Transverse colon (tissue), 4 donors: ENCODE measurements around the gene CUTC.

Source experiments
- EP300 ChIP-seq: sonication (generic); formaldehyde crosslinking; IDR thresholded peaks from one replicate; pipeline ENCODE4 v1.6.1; 2017; ENCODE audit warnings: antibody characterized with exemption, low read depth
- POLR2A ChIP-seq: fragments of 450-650 bp; IDR thresholded peaks from one replicate; pipeline ENCODE4 v1.6.1; 2016; ENCODE audit warnings: antibody characterized with exemption, mild to moderate bottlenecking, moderate library complexity
- POLR2AphosphoS5 ChIP-seq, 3 donors: sonication (generic); formaldehyde crosslinking; IDR thresholded peaks; one replicate each; pipeline ENCODE4 v1.6.1; 2016; ENCODE audit warnings: antibody characterized with exemption in 3 of 3
- TF ChIP-seq, protein P1 (sequence below), 5 experiments: fragments of 200-600 bp in 3 of 5; fragments of 450-650 bp in 2 of 5; sonication (generic) in 3 of 5; IDR thresholded peaks; 1 replicate in 2 of 5; 2 replicates in 3 of 5; pipeline ENCODE4 v1.5.1; 2016 to 2017; ENCODE audit warnings: antibody characterized with exemption in 5 of 5, inconsistent platforms in 3 of 5, mild to moderate bottlenecking in 2 of 5, moderate library complexity in 1 of 5

DNA sequence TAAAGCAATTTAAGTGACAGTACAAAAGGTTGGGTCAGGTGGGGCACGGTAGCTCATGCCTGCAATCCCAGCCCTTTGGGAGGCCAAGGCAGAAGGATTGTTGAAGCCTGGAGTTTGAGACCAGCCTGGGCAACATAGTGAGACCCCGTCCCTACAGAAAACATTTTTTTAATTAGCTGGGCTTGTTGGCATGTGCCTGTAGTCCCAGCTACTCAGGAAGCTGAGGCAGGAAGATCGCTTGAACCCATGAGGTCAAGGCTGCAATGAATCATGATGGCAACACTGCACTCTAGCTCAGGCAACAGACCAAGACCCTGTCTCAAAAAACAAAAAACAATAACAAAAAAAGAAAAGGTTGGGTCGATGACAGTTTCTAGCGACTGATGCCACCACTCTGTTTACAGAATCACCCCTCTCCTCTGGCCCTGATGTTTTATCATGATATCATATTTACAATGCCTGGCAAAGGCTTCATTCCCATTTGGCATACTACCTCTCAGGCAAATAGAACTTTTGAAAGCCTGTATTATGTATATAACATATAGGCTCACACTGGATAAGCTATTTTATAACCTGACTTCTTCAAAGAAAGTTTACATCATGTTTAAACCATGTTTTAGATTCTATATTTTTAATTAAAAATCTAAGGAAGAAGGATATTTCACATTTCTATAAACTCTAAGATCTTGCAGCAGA is 49.8 kb downstream of the CUTC start:
- TF ChIP-seq, protein P1, sequence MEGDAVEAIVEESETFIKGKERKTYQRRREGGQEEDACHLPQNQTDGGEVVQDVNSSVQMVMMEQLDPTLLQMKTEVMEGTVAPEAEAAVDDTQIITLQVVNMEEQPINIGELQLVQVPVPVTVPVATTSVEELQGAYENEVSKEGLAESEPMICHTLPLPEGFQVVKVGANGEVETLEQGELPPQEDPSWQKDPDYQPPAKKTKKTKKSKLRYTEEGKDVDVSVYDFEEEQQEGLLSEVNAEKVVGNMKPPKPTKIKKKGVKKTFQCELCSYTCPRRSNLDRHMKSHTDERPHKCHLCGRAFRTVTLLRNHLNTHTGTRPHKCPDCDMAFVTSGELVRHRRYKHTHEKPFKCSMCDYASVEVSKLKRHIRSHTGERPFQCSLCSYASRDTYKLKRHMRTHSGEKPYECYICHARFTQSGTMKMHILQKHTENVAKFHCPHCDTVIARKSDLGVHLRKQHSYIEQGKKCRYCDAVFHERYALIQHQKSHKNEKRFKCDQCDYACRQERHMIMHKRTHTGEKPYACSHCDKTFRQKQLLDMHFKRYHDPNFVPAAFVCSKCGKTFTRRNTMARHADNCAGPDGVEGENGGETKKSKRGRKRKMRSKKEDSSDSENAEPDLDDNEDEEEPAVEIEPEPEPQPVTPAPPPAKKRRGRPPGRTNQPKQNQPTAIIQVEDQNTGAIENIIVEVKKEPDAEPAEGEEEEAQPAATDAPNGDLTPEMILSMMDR (IDR thresholded peaks at IDR 0.05): no peak
- no peak for TF ChIP-seq EP300
- no peak for TF ChIP-seq POLR2A
- TF ChIP-seq POLR2AphosphoS5 (IDR thresholded peaks at IDR 0.05): no peak
